SK-N-SH (cell line): ENCODE results near the gene TTC9B.

Experiments used
- EP300 ChIP-seq, 2 experiments: IDR thresholded peaks; 2 replicates each; pipeline versions ENCODE4 v1.4.0 to v1.6.1; 2012; ENCODE audit warnings: borderline replicate concordance in 1 of 2, low read depth in 1 of 2, low read length in 1 of 2
- JUND ChIP-seq: IDR thresholded peaks from 2 replicates; pipeline ENCODE4 v1.4.0; 2012
- POLR2AphosphoS5 ChIP-seq: IDR thresholded peaks from 2 replicates; pipeline ENCODE4 v1.6.1; 2012; ENCODE audit warnings: low read depth, low read length
- TF ChIP-seq, protein P1 (sequence below): fragments of 200-600 bp; sonication (generic); IDR thresholded peaks from 2 replicates; pipeline ENCODE4 v1.6.1; 2017; ENCODE audit warnings: antibody characterized with exemption, mild to moderate bottlenecking, moderate library complexity
- TF ChIP-seq, protein P2 (sequence below): IDR thresholded peaks from 2 replicates; pipeline ENCODE4 v1.4.0; 2012; ENCODE audit warnings: low read depth, borderline replicate concordance

DNA sequence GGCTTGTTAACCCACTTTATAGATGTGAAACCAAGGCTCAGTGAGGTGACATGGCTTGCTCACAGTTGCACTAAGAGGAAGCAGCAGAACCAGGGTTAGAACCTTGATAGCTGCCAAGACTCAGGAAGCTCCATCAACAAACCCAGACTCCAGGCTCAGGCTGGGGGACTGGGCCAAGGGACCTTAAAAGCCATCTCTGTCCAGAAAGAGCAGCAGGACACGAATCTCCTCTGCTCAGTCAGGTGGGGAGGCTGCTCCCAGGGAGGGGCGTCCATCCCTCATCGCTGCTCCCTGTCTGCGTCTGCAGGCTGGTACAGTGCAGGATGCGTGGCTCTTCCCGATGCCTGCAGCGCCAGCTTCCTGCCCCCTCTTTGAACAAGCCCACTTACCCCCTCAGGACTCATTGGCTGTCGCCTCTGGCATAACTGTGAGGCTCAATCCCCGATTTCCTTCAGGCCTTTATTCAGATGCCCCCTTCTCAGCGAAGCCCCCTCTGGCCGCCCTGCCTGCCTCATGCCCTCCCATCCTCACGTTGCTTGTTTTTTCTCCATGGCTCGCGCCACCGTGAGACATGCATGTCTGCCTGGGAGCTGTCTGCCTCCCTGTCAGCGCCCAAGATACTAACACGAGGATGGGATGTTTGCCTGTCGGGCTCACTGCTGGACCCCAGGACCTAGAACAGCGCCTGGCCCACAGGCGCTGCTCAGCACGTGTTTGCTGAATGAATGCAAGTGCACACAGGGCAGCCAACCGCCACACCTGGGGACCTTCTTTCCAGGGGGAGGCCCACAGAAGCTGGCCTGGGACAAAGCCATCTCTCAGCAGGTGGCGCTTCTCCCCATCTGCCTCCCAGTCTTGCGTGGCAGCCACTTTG is 45.5 kb upstream of the TTC9B start:
- TF ChIP-seq, protein P1, sequence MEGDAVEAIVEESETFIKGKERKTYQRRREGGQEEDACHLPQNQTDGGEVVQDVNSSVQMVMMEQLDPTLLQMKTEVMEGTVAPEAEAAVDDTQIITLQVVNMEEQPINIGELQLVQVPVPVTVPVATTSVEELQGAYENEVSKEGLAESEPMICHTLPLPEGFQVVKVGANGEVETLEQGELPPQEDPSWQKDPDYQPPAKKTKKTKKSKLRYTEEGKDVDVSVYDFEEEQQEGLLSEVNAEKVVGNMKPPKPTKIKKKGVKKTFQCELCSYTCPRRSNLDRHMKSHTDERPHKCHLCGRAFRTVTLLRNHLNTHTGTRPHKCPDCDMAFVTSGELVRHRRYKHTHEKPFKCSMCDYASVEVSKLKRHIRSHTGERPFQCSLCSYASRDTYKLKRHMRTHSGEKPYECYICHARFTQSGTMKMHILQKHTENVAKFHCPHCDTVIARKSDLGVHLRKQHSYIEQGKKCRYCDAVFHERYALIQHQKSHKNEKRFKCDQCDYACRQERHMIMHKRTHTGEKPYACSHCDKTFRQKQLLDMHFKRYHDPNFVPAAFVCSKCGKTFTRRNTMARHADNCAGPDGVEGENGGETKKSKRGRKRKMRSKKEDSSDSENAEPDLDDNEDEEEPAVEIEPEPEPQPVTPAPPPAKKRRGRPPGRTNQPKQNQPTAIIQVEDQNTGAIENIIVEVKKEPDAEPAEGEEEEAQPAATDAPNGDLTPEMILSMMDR, result no peak
- TF ChIP-seq, protein P2, sequence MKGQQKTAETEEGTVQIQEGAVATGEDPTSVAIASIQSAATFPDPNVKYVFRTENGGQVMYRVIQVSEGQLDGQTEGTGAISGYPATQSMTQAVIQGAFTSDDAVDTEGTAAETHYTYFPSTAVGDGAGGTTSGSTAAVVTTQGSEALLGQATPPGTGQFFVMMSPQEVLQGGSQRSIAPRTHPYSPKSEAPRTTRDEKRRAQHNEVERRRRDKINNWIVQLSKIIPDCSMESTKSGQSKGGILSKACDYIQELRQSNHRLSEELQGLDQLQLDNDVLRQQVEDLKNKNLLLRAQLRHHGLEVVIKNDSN, result no peak
- no peak for TF ChIP-seq EP300 (IDR thresholded peaks at IDR 0.05; ENCODE audit: borderline replicate concordance in 1 of 2, low read depth in 1 of 2, low read length in 1 of 2)
- TF ChIP-seq POLR2AphosphoS5, result no peak
- no peak for TF ChIP-seq JUND
